Ishikawa (cell line): ENCODE measurements around the gene HMGN3.

Source experiments
- CEBPB ChIP-seq: IDR thresholded peaks from 2 replicates; pipeline ENCODE4 v1.6.1; 2012
- MAX ChIP-seq: IDR thresholded peaks from 2 replicates; pipeline ENCODE4 v1.6.1; 2012

GRCh38 chr6:79231666-79232065 is 2.8 kb downstream of the HMGN3 start:
- TF ChIP-seq MAX (no peak), CEBPB (no peak)
